ENCODE data around the gene CASP5.
"Not testable (repeated sequence)": the region's sequence is repeated elsewhere in the genome, so short reads cannot be mapped to it uniquely, and the experiment has no call there.

The CASP5 gene

GRCh38 chr11:105023003-105023402 lies at the start of gene CASP5:
Gene CASP5, minus strand, starts transcription at chr11:105023168. Its CDS starts 32 bp downstream, at chr11:105023136.
- DNase-seq (ENCODE audit: low spot score) = no peak

- not testable (repeated sequence) for DNase-seq (ENCODE audit: low spot score)
These were observed 49.1 kb upstream of the CASP5 start for GRCh38 chr11:105072080-105072479.

GRCh38 chr11:105071089-105071732 lies 48.2 kb upstream of the CASP5 start:
- no peak for DNase-seq (ENCODE audit: low spot score)

GRCh38 chr11:105070306-105070705 lies 47.3 kb upstream of the CASP5 start:
- no peak for DNase-seq (ENCODE audit: low spot score)

- not testable (repeated sequence) for DNase-seq (ENCODE audit: low spot score)
These were observed 46.8 kb upstream of the CASP5 start for GRCh38 chr11:105069749-105070148.

- not testable (repeated sequence) for DNase-seq (ENCODE audit: low spot score)
These were observed 40.4 kb upstream of the CASP5 start for GRCh38 chr11:105063245-105063941.

- no peak for DNase-seq (ENCODE audit: low spot score)
These were observed 34.5 kb upstream of the CASP5 start for GRCh38 chr11:105057432-105057831.

- no peak for DNase-seq (ENCODE audit: low spot score)
These were observed 33.5 kb upstream of the CASP5 start for GRCh38 chr11:105056446-105056845.

- DNase-seq (ENCODE audit: low spot score) = no peak
These were observed 31.9 kb upstream of the CASP5 start for GRCh38 chr11:105054723-105055493.

- DNase-seq (ENCODE audit: low spot score) = no peak
These were observed 29.5 kb upstream of the CASP5 start for GRCh38 chr11:105052487-105052886.

- DNase-seq (ENCODE audit: low spot score) = no peak
These were observed 28.6 kb upstream of the CASP5 start for GRCh38 chr11:105051559-105051958.

GRCh38 chr11:105049481-105049880 lies 26.5 kb upstream of the CASP5 start:
- no peak for DNase-seq (ENCODE audit: low spot score)

GRCh38 chr11:105046898-105047579 lies 24.1 kb upstream of the CASP5 start:
- DNase-seq (ENCODE audit: low spot score) = peak; percentile 93

GRCh38 chr11:105045676-105046296 lies 22.8 kb upstream of the CASP5 start:
- peak; percentile 22 for DNase-seq (ENCODE audit: low spot score)

GRCh38 chr11:105044557-105045524 lies 21.9 kb upstream of the CASP5 start, which contains the start of gene CARD16:
Gene CARD16, minus strand, starts transcription at chr11:105045335. Its CDS starts 38 bp downstream, at chr11:105045297.
- DNase-seq (ENCODE audit: low spot score) = peak; percentile 35

GRCh38 chr11:105042178-105042577 lies 19.2 kb upstream of the CASP5 start:
- DNase-seq (ENCODE audit: low spot score) = no peak

- no peak for DNase-seq (ENCODE audit: low spot score)
These were observed 17.7 kb upstream of the CASP5 start for GRCh38 chr11:105040703-105041102.

GRCh38 chr11:105034813-105035620 lies 12.0 kb upstream of the CASP5 start, which contains the start of gene CASP1:
Gene CASP1, minus strand, starts transcription at chr11:105035144. Its CDS starts 31 bp downstream, at chr11:105035113.
- DNase-seq (ENCODE audit: low spot score) = peak; percentile 71

- DNase-seq (ENCODE audit: low spot score) = not testable (repeated sequence)
These were observed 11.4 kb upstream of the CASP5 start for GRCh38 chr11:105034388-105034787.
